ENCODE measurements around the gene RBBP6.

DNA sequence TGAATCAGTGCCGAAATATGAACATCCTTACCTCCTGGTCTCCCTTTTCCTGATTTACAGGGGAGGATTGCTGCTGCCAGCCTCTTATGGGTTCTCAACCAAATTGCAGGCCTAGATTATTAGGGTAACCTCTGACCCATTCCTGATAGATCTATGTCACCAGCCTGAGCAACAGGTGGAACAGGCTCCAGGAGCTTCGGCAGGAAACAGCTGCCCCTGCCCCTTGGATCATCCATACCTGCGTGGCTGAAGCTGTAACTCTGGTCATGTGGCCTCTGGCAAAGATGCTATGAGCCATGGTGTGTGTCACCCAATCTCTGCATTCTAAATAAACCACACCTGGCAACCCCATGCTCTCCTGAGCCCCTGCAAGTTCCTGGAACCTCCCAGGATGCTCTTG, 18.4 kb upstream of the RBBP6 start:
- no peak for TF ChIP-seq TAF1 (IDR thresholded peaks at IDR 0.05; ENCODE audit: low read depth, low read length)
- no peak for TF ChIP-seq POLR2AphosphoS5 (IDR thresholded peaks at IDR 0.05; ENCODE audit: low read depth, low read length)
- no peak for TF ChIP-seq POLR2A (IDR thresholded peaks at IDR 0.05; ENCODE audit: low read depth, low read length)
- TF ChIP-seq SPI1 (IDR thresholded peaks at IDR 0.05; ENCODE audit: low read depth, low read length) = no peak
- no peak for TF ChIP-seq PAX5 (IDR thresholded peaks at IDR 0.05; ENCODE audit: insufficient read depth, low read length, severe bottlenecking)

Data from GM12891 (cell line).